ENCODE measurements around the gene VSIG8.

DNA sequence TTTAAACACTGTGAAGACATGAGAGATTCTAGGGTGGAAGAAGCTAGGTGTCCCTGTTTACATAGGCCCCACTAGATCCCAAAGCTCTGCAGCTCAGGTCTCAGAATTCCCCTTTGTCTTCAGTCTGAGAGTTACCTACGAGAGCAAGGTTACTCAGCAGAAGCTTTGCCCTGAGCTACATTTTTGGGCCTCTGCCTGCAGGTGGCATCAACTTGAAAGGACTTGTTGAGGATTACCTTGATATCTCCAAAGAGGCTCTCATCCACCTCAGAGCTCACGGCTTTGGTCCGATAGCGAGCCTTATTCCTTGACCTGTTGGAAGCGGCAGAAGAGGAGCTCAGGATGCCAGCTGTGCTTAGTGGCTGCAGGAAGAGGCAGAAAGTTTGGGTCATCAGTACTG, 30.5 kb upstream of the VSIG8 start:
- TF ChIP-seq POLR2A (IDR thresholded peaks at IDR 0.05; ENCODE audit: extremely low read depth, insufficient read length) = no peak
- TF ChIP-seq, protein P1, sequence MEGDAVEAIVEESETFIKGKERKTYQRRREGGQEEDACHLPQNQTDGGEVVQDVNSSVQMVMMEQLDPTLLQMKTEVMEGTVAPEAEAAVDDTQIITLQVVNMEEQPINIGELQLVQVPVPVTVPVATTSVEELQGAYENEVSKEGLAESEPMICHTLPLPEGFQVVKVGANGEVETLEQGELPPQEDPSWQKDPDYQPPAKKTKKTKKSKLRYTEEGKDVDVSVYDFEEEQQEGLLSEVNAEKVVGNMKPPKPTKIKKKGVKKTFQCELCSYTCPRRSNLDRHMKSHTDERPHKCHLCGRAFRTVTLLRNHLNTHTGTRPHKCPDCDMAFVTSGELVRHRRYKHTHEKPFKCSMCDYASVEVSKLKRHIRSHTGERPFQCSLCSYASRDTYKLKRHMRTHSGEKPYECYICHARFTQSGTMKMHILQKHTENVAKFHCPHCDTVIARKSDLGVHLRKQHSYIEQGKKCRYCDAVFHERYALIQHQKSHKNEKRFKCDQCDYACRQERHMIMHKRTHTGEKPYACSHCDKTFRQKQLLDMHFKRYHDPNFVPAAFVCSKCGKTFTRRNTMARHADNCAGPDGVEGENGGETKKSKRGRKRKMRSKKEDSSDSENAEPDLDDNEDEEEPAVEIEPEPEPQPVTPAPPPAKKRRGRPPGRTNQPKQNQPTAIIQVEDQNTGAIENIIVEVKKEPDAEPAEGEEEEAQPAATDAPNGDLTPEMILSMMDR (IDR thresholded peaks at IDR 0.05; ENCODE audit: low read depth, low read length) = no peak
